Loucy (cell line): ENCODE results near the gene SLC6A11.

Experiments
- H2AFZ ChIP-seq: fragments of 200-600 bp; sonication (generic); 2 replicates; pipeline ENCODE4 v1.6.0; 2016; ENCODE audit warnings: antibody characterized with exemption, mild to moderate bottlenecking, low read length, moderate library complexity
- H3F3A ChIP-seq: fragments of 200-600 bp; 2 replicates; pipeline ENCODE4 v1.6.0; 2016; ENCODE audit warnings: antibody characterized with exemption, low read depth, mild to moderate bottlenecking
- H3K27me3 ChIP-seq: fragments of 200-600 bp; sonication (generic); 2 replicates; pipeline ENCODE4 v1.6.1; 2014; ENCODE audit warnings: low read length, mild to moderate bottlenecking; ENCODE audit not compliant: insufficient read depth, poor library complexity, severe bottlenecking
- H3K36me3 ChIP-seq: fragments of 200-600 bp; sonication (generic); 2 replicates; pipeline ENCODE4 v1.6.1; 2016; ENCODE audit warnings: low read length; ENCODE audit not compliant: insufficient read depth
- H3K4me1 ChIP-seq: fragments of 200-600 bp; sonication (generic); 2 replicates; pipeline ENCODE4 v1.5.1; 2014; ENCODE audit warnings: low read length, mild to moderate bottlenecking; ENCODE audit not compliant: insufficient read depth, poor library complexity, severe bottlenecking
- H3K4me2 ChIP-seq: fragments of 200-600 bp; sonication (generic); 2 replicates; pipeline ENCODE4 v1.6.0; 2014; ENCODE audit warnings: antibody characterized with exemption, low read length, low read depth, mild to moderate bottlenecking; ENCODE audit not compliant: poor library complexity, severe bottlenecking
- H3K4me3 ChIP-seq: fragments of 200-600 bp; sonication (generic); 2 replicates; pipeline ENCODE4 v1.5.1; 2014; ENCODE audit warnings: low read length, mild to moderate bottlenecking, mixed read lengths; ENCODE audit not compliant: poor library complexity, severe bottlenecking
- H3K79me2 ChIP-seq: fragments of 200-600 bp; sonication (generic); 2 replicates; pipeline ENCODE4 v1.6.1; 2014; ENCODE audit warnings: low read length; ENCODE audit not compliant: insufficient read depth
- H3K9ac ChIP-seq: fragments of 200-600 bp; sonication (generic); 2 replicates; pipeline ENCODE4 v1.6.0; 2014; ENCODE audit warnings: mild to moderate bottlenecking, low read depth, low read length, moderate library complexity; ENCODE audit not compliant: poor library complexity, severe bottlenecking
- H3K9me2 ChIP-seq: fragments of 200-600 bp; sonication (generic); replicated peaks from 2 replicates; pipeline ENCODE4 v1.6.1; 2016; ENCODE audit warnings: low read depth, low read length, mixed read lengths
- H3K9me3 ChIP-seq: fragments of 200-600 bp; sonication (generic); 2 replicates; pipeline ENCODE4 v1.6.1; 2014; ENCODE audit warnings: mild to moderate bottlenecking, antibody characterized with exemption, low read length, low read depth; ENCODE audit not compliant: insufficient read depth
- H4K20me1 ChIP-seq: fragments of 200-600 bp; sonication (generic); 2 replicates; pipeline ENCODE4 v1.6.0; 2014; ENCODE audit warnings: antibody characterized with exemption, low read length, mild to moderate bottlenecking; ENCODE audit not compliant: insufficient read depth, poor library complexity, severe bottlenecking
- EZH2phosphoT487 ChIP-seq: fragments of 200-600 bp; IDR thresholded peaks from 2 replicates; pipeline ENCODE4 v1.6.1; 2018; ENCODE audit warnings: antibody characterized with exemption, mild to moderate bottlenecking, moderate library complexity, borderline replicate concordance
- TF ChIP-seq, protein P1 (sequence below): fragments of 200-600 bp; sonication (generic); conservative IDR thresholded peaks from 2 replicates; pipeline ENCODE4 v1.5.1; 2014; ENCODE audit warnings: mild to moderate bottlenecking, antibody characterized with exemption, low read length

SLC6A11 gene

DNA sequence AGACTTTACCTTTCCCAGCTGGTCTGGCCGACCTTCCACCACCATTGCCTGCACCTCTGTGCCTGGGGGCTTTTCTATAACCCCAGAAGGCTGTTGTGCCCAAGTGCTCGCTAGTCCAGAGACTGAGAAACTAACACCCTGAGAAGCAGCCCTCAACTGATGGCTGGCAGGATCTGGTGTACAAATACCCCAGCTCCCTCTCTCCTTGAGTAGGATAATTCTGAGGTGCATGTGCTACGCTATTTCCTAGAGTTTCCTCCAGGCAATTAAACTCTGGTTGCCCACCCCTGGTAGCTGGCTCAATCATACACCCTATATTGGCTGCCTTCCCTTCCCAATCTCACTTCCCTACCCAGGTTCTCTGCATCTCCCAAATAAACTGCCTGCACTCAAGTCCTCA, 165.0 kb downstream of the SLC6A11 start:
- H2AFZ ChIP-seq: no peak overlapping the region
- H3K4me1 ChIP-seq: no peaks in the 10 kb centered on the region
- H3K27me3 ChIP-seq: no peaks in the 10 kb centered on the region
- H3K4me3 ChIP-seq: no peak overlapping the region
- no peaks in the 10 kb centered on the region for H3K9me2 ChIP-seq
- no peaks in the 10 kb centered on the region for H3K36me3 ChIP-seq
- TF ChIP-seq EZH2phosphoT487: no peak
- TF ChIP-seq, protein P1, sequence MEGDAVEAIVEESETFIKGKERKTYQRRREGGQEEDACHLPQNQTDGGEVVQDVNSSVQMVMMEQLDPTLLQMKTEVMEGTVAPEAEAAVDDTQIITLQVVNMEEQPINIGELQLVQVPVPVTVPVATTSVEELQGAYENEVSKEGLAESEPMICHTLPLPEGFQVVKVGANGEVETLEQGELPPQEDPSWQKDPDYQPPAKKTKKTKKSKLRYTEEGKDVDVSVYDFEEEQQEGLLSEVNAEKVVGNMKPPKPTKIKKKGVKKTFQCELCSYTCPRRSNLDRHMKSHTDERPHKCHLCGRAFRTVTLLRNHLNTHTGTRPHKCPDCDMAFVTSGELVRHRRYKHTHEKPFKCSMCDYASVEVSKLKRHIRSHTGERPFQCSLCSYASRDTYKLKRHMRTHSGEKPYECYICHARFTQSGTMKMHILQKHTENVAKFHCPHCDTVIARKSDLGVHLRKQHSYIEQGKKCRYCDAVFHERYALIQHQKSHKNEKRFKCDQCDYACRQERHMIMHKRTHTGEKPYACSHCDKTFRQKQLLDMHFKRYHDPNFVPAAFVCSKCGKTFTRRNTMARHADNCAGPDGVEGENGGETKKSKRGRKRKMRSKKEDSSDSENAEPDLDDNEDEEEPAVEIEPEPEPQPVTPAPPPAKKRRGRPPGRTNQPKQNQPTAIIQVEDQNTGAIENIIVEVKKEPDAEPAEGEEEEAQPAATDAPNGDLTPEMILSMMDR: no peak
- H3K4me2 ChIP-seq: no peak overlapping the region
- no peak overlapping the region for H3K9ac ChIP-seq
- no peaks in the 10 kb centered on the region for H3K9me3 ChIP-seq
- no peaks in the 10 kb centered on the region for H3K79me2 ChIP-seq
- H4K20me1 ChIP-seq: no peaks in the 10 kb centered on the region
- H3F3A ChIP-seq: no peaks in the 10 kb centered on the region

DNA sequence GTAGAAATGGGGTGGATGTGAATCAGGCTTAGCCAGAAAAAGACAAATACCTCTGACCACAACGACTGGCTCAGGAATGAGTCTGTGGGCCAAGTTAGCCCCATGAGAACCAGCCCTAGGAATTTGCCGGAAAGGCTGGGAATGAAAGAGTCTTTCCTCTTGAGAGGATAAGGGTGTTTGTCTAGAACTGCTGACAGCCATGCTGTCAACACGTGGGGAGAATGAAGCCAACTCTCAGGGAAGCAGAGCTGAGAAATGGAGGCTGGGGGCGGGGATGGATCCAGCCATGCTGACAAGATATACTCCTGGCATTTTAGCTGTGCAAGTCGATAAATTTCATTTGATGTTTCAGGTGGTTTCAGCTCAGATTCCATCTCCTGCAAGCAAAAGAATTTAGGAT, 165.9 kb downstream of the SLC6A11 start:
- Histone ChIP-seq H3K9me3 (no peaks in the 10 kb centered on the region), H2AFZ (no peak overlapping the region), H3K4me2 (no peak overlapping the region), H3F3A (no peaks in the 10 kb centered on the region), H3K9ac (no peak overlapping the region), H3K79me2 (no peaks in the 10 kb centered on the region), H3K27me3 (no peaks in the 10 kb centered on the region), H3K4me1 (no peaks in the 10 kb centered on the region), H3K36me3 (no peaks in the 10 kb centered on the region), H3K9me2 (no peaks in the 10 kb centered on the region), H4K20me1 (no peaks in the 10 kb centered on the region), H3K4me3 (no peak overlapping the region)
- TF ChIP-seq, protein P1: no peak
- TF ChIP-seq EZH2phosphoT487: no peak

DNA sequence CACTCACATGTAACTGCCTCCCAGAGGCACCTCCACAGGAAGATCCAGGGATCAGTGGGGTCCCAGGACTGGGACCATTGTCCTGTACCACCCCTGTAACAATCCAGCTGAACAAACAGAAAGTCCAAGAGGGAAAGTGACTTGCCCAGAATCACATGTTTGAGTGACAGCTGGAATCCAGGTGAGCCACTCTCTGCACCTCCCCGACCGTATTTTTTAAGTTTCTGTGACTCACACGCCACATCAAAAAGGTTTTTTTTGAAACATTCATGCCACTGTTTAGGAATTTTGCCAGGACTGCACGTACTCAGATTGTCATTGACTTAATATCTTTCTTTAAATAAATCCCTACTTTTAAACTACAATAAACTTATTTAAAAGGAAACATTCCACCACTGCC, 166.8 kb downstream of the SLC6A11 start:
- Histone ChIP-seq H3K36me3 (no peaks in the 10 kb centered on the region), H3K79me2 (no peaks in the 10 kb centered on the region), H3K9ac (no peak overlapping the region), H4K20me1 (no peaks in the 10 kb centered on the region), H3K9me2 (no peaks in the 10 kb centered on the region), H3K4me1 (no peaks in the 10 kb centered on the region), H3K9me3 (no peaks in the 10 kb centered on the region), H3F3A (no peaks in the 10 kb centered on the region), H2AFZ (no peak overlapping the region), H3K27me3 (no peaks in the 10 kb centered on the region), H3K4me3 (no peak overlapping the region), H3K4me2 (no peak overlapping the region)
- TF ChIP-seq EZH2phosphoT487: no peak
- TF ChIP-seq, protein P1: no peak
